Activated naive CD8-positive, alpha-beta T cell (primary cell): ENCODE measurements around the gene RASSF1.
"Not testable (repeated sequence)": the region's sequence is repeated elsewhere in the genome, so short reads cannot be mapped to it uniquely, and the experiment has no call there.

Experiments used
- H3K27ac Mint-ChIP-seq: one replicate; pipeline ENCODE4 v1.8.0; 2021; ENCODE audit warnings: mixed read lengths
- H3K27me3 Mint-ChIP-seq: one replicate; pipeline ENCODE4 v1.8.0; 2021; ENCODE audit warnings: mixed read lengths
- H3K36me3 Mint-ChIP-seq: one replicate; pipeline ENCODE4 v1.8.0; 2021; ENCODE audit warnings: mixed read lengths
- H3K4me1 Mint-ChIP-seq: one replicate; pipeline ENCODE4 v1.8.0; 2021; ENCODE audit warnings: low read depth, mixed read lengths
- H3K4me3 Mint-ChIP-seq: one replicate; pipeline ENCODE4 v1.8.0; 2021; ENCODE audit warnings: mild to moderate bottlenecking, mixed read lengths
- H3K9me3 Mint-ChIP-seq: one replicate; pipeline ENCODE4 v1.8.0; 2021; ENCODE audit warnings: low read depth, mixed read lengths

Gene RASSF1

DNA sequence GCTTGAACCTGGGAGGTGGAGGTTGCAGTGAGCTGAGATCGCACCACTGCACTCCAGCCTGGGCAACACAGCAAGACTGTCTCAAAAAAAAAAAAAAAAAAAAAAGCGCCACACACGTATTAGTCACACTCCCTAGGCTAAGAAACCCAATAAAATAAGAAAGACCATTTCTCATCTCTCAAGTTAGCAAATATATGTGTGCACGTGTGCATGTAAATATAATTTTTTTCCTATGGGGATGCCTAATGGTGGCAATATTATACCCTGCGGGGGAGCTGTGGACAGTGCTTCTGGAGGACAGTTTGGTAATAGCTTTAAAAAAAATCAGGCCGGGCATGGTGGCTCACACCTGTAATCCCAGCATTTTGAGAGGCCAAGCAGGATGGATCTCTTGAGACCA is 56.5 kb downstream of the RASSF1 start:
- not testable (repeated sequence) for H3K27ac Mint-ChIP-seq, H3K4me3 Mint-ChIP-seq, H3K27me3 Mint-ChIP-seq, H3K4me1 Mint-ChIP-seq, H3K36me3 Mint-ChIP-seq, H3K9me3 Mint-ChIP-seq
